ENCODE measurements around the gene PRIM1. TPM values are rescaled to one million over a fixed set of nuclear protein-coding genes. Genes with fewer than 3 reads are reported as not detected.
"Not testable (repeated sequence)": the region's sequence is repeated elsewhere in the genome, so short reads cannot be mapped to it uniquely, and the experiment has no call there.

PRIM1 gene
- total RNA-seq, 1 donor from 2014 or later: 166 TPM

- Mint-ChIP-seq H3K36me3 (peaks cover 2% of the 10 kb centered on the region), H3K4me3 (no peak overlapping the region), H3K27me3 (ENCODE audit: insufficient read depth, low read depth) (peaks cover 5% of the 10 kb centered on the region), H3K4me1 (no peaks in the 10 kb centered on the region), H3K9me3 (peaks cover 7% of the 10 kb centered on the region), H3K27ac (no peak overlapping the region)
- H3K27ac ChIP-seq: no peak overlapping the region
- H3F3A ChIP-seq (ENCODE audit: low read depth): no peaks in the 10 kb centered on the region
- H3K4me2 ChIP-seq: no peak overlapping the region
- no peaks in the 10 kb centered on the region for H3K4me1 ChIP-seq
- DNase-seq (ENCODE audit: low spot score): no peak
- no peak overlapping the region for H3K4me3 ChIP-seq
- no peaks in the 10 kb centered on the region for H4K20me1 ChIP-seq (ENCODE audit: low read depth)
- H3K9me3 ChIP-seq (ENCODE audit: low read depth): no peaks in the 10 kb centered on the region
- no peaks in the 10 kb centered on the region for H3K27me3 ChIP-seq
- H3K9ac ChIP-seq: no peak overlapping the region
- no peak for TF ChIP-seq EZH2 (IDR thresholded peaks at IDR 0.05)
- no peak for TF ChIP-seq EZH2phosphoT487 (IDR thresholded peaks at IDR 0.05)
- no peak for TF ChIP-seq CTCF (IDR thresholded peaks at IDR 0.05)
- no peak overlapping the region for H2AFZ ChIP-seq (replicated peaks)
- no peaks in the 10 kb centered on the region for H3K36me3 ChIP-seq
- no peaks in the 10 kb centered on the region for H3K79me2 ChIP-seq (ENCODE audit: low read depth)
Measured at GRCh38 chr12:56792678-56793077, 40.6 kb upstream of the PRIM1 start.

- DNase-seq (ENCODE audit: low spot score); H3K4me1 ChIP-seq; H3K27ac ChIP-seq; H3K79me2 ChIP-seq (ENCODE audit: low read depth); H4K20me1 ChIP-seq (ENCODE audit: low read depth); H2AFZ ChIP-seq (replicated peaks); H3K27me3 ChIP-seq; H3F3A ChIP-seq (ENCODE audit: low read depth); H3K4me2 ChIP-seq; H3K36me3 ChIP-seq; H3K36me3 Mint-ChIP-seq; H3K9ac ChIP-seq; H3K27me3 Mint-ChIP-seq (ENCODE audit: insufficient read depth, low read depth); H3K4me1 Mint-ChIP-seq; H3K27ac Mint-ChIP-seq; H3K4me3 ChIP-seq; H3K4me3 Mint-ChIP-seq; H3K9me3 ChIP-seq (ENCODE audit: low read depth): not testable (repeated sequence)
- peaks cover 19% of the 10 kb centered on the region for H3K9me3 Mint-ChIP-seq
Measured at GRCh38 chr12:56789429-56789828, 37.3 kb upstream of the PRIM1 start.

- no peaks in the 10 kb centered on the region for H3K4me1 Mint-ChIP-seq
- no peaks in the 10 kb centered on the region for H3K27me3 ChIP-seq
- no peaks in the 10 kb centered on the region for H4K20me1 ChIP-seq (ENCODE audit: low read depth)
- H3K27ac Mint-ChIP-seq: no peak overlapping the region
- no peak overlapping the region for H2AFZ ChIP-seq (replicated peaks)
- no peaks in the 10 kb centered on the region for H3K79me2 ChIP-seq (ENCODE audit: low read depth)
- no peaks in the 10 kb centered on the region for H3K9me3 ChIP-seq (ENCODE audit: low read depth)
- DNase-seq (ENCODE audit: low spot score): no peak
- no peak overlapping the region for H3K4me2 ChIP-seq
- H3K9ac ChIP-seq: no peak overlapping the region
- no peaks in the 10 kb centered on the region for H3F3A ChIP-seq (ENCODE audit: low read depth)
- no peak overlapping the region for H3K4me3 Mint-ChIP-seq
- peaks cover 21% of the 10 kb centered on the region for H3K9me3 Mint-ChIP-seq
- peaks cover 3% of the 10 kb centered on the region for H3K27me3 Mint-ChIP-seq (ENCODE audit: insufficient read depth, low read depth)
- peaks cover 8% of the 10 kb centered on the region for H3K36me3 Mint-ChIP-seq
- no peak overlapping the region for H3K27ac ChIP-seq
- H3K4me1 ChIP-seq: no peaks in the 10 kb centered on the region
- H3K4me3 ChIP-seq: no peak overlapping the region
- TF ChIP-seq EZH2phosphoT487 (IDR thresholded peaks at IDR 0.05): no peak
- no peaks in the 10 kb centered on the region for H3K36me3 ChIP-seq
Measured at GRCh38 chr12:56787498-56787897, 35.4 kb upstream of the PRIM1 start.

GRCh38 chr12:56785874-56786273 lies 33.8 kb upstream of the PRIM1 start:
- no peaks in the 10 kb centered on the region for H4K20me1 ChIP-seq (ENCODE audit: low read depth)
- TF ChIP-seq EZH2 (IDR thresholded peaks at IDR 0.05): no peak
- no peak for TF ChIP-seq EZH2phosphoT487 (IDR thresholded peaks at IDR 0.05)
- no peak for TF ChIP-seq CTCF (IDR thresholded peaks at IDR 0.05)
- H3K27ac ChIP-seq: no peak overlapping the region
- no peak overlapping the region for H3K4me3 ChIP-seq
- no peak overlapping the region for H2AFZ ChIP-seq (replicated peaks)
- no peak for DNase-seq (ENCODE audit: low spot score)
- Mint-ChIP-seq H3K4me3 (no peak overlapping the region), H3K4me1 (peaks cover 2% of the 10 kb centered on the region), H3K36me3 (peaks cover 8% of the 10 kb centered on the region), H3K27ac (no peak overlapping the region), H3K9me3 (peaks cover 27% of the 10 kb centered on the region), H3K27me3 (ENCODE audit: insufficient read depth, low read depth) (peaks cover 3% of the 10 kb centered on the region)
- H3K9ac ChIP-seq: no peak overlapping the region
- no peaks in the 10 kb centered on the region for H3K9me3 ChIP-seq (ENCODE audit: low read depth)
- H3K4me1 ChIP-seq: no peaks in the 10 kb centered on the region
- no peaks in the 10 kb centered on the region for H3K36me3 ChIP-seq
- no peaks in the 10 kb centered on the region for H3K79me2 ChIP-seq (ENCODE audit: low read depth)
- H3K4me2 ChIP-seq: no peak overlapping the region
- H3F3A ChIP-seq (ENCODE audit: low read depth): no peaks in the 10 kb centered on the region
- H3K27me3 ChIP-seq: no peaks in the 10 kb centered on the region
